ENCODE data around the gene HLA-DRA. TPM values are rescaled to one million over a fixed set of nuclear protein-coding genes. Genes with fewer than 3 reads are reported as not detected.

Gene HLA-DRA
- total and polyA plus RNA-seq, 2 of the 8 experiments (the other 6 are each of a cell fraction or from before 2014, with no cell fraction given), result 5.0 to 6.2 TPM

DNA sequence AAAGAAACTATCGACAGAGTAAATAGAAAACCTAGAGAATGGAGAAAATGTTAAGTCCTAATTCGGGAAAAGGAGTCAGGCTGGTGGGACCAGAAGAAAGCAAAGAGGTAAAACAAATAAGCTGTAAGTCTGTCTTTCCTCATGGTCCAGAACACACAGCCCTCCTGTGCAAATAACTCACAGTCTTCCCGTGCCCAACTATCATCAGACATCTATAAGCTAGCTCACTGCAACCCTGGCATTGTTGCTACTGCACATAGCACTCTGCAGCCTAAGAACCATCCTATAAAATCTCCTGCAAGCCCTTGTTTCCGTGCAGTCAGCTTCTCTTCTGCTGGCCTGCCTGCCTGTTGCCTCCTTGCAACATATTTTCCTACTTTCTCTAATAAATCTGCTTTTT is 17.4 kb downstream of the HLA-DRA start:
- Histone ChIP-seq H2AK5ac (ENCODE audit: low read depth, low read length) (no peak overlapping the region), H3K36me3 (ENCODE audit: control insufficient read depth in 2 of 4, insufficient read depth in 4 of 4, low read length in 3 of 4) (no peaks in the 10 kb centered on the region), H3K23me2 (ENCODE audit: low read depth, low read length) (no peaks in the 10 kb centered on the region), H3K14ac (ENCODE audit: insufficient read length) (no peak overlapping the region), H4K5ac (ENCODE audit: insufficient read length, low read depth, low read length) (no peak overlapping the region), H3K4me2 (ENCODE audit: insufficient read depth in 1 of 2, low read depth in 2 of 2, low read length in 2 of 2) (no peak overlapping the region), H2BK12ac (ENCODE audit: low read depth, low read length) (no peak overlapping the region), H3K79me2 (ENCODE audit: control insufficient read depth in 1 of 2, insufficient read depth in 2 of 2, low read length in 2 of 2) (no peaks in the 10 kb centered on the region), H4K20me1 (replicated peaks in 1 of 2; ENCODE audit: control insufficient read depth in 1 of 2, insufficient read depth in 2 of 2, low read length in 2 of 2) (no peaks in the 10 kb centered on the region), H2BK20ac (ENCODE audit: low read length) (no peak overlapping the region), H4K91ac (replicated peaks; ENCODE audit: insufficient read length, low read length) (no peak overlapping the region), H3K56ac (replicated peaks; ENCODE audit: insufficient read length, low read depth, low read length) (no peak overlapping the region), H2BK120ac (replicated peaks; ENCODE audit: low read depth, low read length) (no peak overlapping the region), H3K27ac (ENCODE audit: low read depth, low read length) (no peak overlapping the region), H3K9me3 (ENCODE audit: insufficient read depth in 2 of 2, low read depth in 1 of 2, low read length in 1 of 2) (peaks cover 10 to 11% of the 10 kb centered on the region in 2 experiments), H2BK15ac (ENCODE audit: low read length) (no peak overlapping the region), H2BK5ac (ENCODE audit: low read depth, low read length) (no peak overlapping the region), H3K9ac (replicated peaks in 1 of 4; ENCODE audit: extremely low read depth in 1 of 4, low read depth in 3 of 4, low read length in 3 of 4) (no peak overlapping the region), H2AFZ (ENCODE audit: low read length) (no peak overlapping the region), H3K4ac (replicated peaks; ENCODE audit: insufficient read length, low read depth, low read length) (no peak overlapping the region), H3K4me3 (ENCODE audit: extremely low read depth in 1 of 4, insufficient read depth in 2 of 4, low read depth in 3 of 4, low read length in 4 of 4) (no peak overlapping the region), H3K23ac (ENCODE audit: insufficient read length) (no peak overlapping the region), H3K18ac (ENCODE audit: extremely low read depth, low read length) (no peak overlapping the region), H3K27me3 (replicated peaks in 1 of 4; ENCODE audit: control insufficient read depth in 3 of 4, extremely low read depth in 1 of 4, insufficient read depth in 3 of 4, low read length in 3 of 4) (no peaks in the 10 kb centered on the region), H3K79me1 (ENCODE audit: low read depth, low read length) (no peaks in the 10 kb centered on the region), H4K8ac (ENCODE audit: extremely low read depth, insufficient read depth, low read length) (no peak overlapping the region), H3K4me1 (replicated peaks in 1 of 4; ENCODE audit: control insufficient read depth in 3 of 4, insufficient read depth in 4 of 4, low read length in 3 of 4) (no peaks in the 10 kb centered on the region)
- DNase-seq (ENCODE audit: low read depth in 1 of 2, low spot score in 2 of 2), result no peak
- TF ChIP-seq SIX5 (IDR thresholded peaks at IDR 0.05; ENCODE audit: low read depth, low read length), result no peak
- TF ChIP-seq CBX8 (IDR thresholded peaks at IDR 0.05; ENCODE audit: borderline replicate concordance, low read depth, low read length), result no peak
- no peak for FAIRE-seq
- ChIA-PET POLR2A (ENCODE audit: partially characterized antibody) (interaction anchor here (0.6 kb wide), 1 partner anchor 144 kb away, joined by 4 read pairs; no protein-coding TSS in a partner anchor), CTCF (ENCODE audit: partially characterized antibody) (no interaction called here)
- WGBS, 2 experiments (ENCODE audit: extremely low coverage in 1 of 2, insufficient coverage in 1 of 2, insufficient read length in 1 of 2, insufficient replicate concordance in 2 of 2, low coverage in 1 of 2, low lambda C conversion rate in 2 of 2, missing lambda C conversion rate in 1 of 2), result 67% methylated on average over 4 of the region's 4 CpGs; no CpG with 5 or more reads in 1 of the 2 experiments

All from H1 (cell line).